Measurements from ENCODE around the gene PTPRB.

DNA sequence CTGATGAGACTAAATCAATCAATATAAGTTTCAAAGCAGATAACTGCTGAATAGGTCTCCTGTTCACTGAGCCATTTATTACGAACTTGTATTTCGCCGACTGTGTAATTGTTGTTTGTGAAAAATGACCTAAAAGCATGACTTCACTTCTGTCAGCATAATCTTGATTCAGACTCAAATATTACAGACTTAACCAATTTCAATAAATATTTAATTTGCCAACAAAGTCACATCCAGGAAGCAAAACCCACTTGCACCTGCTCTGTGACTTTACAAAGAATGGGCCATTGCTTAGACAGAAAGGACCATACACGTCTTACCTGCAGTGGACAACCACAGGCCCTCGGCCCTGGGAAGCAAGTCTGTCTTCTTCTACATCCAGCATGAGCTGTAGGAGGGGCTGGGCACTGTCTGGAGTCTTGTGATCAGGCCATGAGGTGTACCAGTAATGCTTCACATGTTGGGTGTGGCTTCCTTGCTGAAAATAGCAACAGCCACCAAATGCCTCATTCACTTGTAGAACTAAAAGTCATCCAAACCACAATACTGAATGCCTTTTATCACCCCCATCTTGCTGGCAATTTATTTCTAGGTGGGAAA lies 23.5 kb upstream of the PTPRB start:
- TF ChIP-seq, protein P1, sequence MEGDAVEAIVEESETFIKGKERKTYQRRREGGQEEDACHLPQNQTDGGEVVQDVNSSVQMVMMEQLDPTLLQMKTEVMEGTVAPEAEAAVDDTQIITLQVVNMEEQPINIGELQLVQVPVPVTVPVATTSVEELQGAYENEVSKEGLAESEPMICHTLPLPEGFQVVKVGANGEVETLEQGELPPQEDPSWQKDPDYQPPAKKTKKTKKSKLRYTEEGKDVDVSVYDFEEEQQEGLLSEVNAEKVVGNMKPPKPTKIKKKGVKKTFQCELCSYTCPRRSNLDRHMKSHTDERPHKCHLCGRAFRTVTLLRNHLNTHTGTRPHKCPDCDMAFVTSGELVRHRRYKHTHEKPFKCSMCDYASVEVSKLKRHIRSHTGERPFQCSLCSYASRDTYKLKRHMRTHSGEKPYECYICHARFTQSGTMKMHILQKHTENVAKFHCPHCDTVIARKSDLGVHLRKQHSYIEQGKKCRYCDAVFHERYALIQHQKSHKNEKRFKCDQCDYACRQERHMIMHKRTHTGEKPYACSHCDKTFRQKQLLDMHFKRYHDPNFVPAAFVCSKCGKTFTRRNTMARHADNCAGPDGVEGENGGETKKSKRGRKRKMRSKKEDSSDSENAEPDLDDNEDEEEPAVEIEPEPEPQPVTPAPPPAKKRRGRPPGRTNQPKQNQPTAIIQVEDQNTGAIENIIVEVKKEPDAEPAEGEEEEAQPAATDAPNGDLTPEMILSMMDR (tag by site-specific recombination; IDR thresholded peaks at IDR 0.05), result no peak
- no peak for TF ChIP-seq ZNF549 (tag by site-specific recombination; IDR thresholded peaks at IDR 0.05)
- no peak for TF ChIP-seq ZNF146 (tag by site-specific recombination; IDR thresholded peaks at IDR 0.05)
- no peak for TF ChIP-seq ZNF140 (tag by site-specific recombination; IDR thresholded peaks at IDR 0.05)
- TF ChIP-seq ZNF341 (tag by site-specific recombination; IDR thresholded peaks at IDR 0.05; ENCODE audit: low read depth), result no peak
- TF ChIP-seq EGR2 (tag by site-specific recombination; IDR thresholded peaks at IDR 0.05; ENCODE audit: low read depth), result no peak
- TF ChIP-seq, protein P2, sequence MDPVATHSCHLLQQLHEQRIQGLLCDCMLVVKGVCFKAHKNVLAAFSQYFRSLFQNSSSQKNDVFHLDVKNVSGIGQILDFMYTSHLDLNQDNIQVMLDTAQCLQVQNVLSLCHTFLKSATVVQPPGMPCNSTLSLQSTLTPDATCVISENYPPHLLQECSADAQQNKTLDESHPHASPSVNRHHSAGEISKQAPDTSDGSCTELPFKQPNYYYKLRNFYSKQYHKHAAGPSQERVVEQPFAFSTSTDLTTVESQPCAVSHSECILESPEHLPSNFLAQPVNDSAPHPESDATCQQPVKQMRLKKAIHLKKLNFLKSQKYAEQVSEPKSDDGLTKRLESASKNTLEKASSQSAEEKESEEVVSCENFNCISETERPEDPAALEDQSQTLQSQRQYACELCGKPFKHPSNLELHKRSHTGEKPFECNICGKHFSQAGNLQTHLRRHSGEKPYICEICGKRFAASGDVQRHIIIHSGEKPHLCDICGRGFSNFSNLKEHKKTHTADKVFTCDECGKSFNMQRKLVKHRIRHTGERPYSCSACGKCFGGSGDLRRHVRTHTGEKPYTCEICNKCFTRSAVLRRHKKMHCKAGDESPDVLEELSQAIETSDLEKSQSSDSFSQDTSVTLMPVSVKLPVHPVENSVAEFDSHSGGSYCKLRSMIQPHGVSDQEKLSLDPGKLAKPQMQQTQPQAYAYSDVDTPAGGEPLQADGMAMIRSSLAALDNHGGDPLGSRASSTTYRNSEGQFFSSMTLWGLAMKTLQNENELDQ (tag by site-specific recombination; IDR thresholded peaks at IDR 0.05; ENCODE audit: low read depth), result no peak

All from HEK293 (cell line).